ENCODE measurements around the gene URM1. TPM values are rescaled to one million over a fixed set of nuclear protein-coding genes. Genes with fewer than 3 reads are reported as not detected.
A peak's percentile ranks its signal among the peaks of the same experiment; 100 is the strongest.
"Not testable (repeated sequence)": the region's sequence is repeated elsewhere in the genome, so short reads cannot be mapped to it uniquely, and the experiment has no call there.

URM1 gene
- total RNA-seq, 6 donors from 2014 or later: 11.1 to 57.9 (median 28.7) TPM

DNA sequence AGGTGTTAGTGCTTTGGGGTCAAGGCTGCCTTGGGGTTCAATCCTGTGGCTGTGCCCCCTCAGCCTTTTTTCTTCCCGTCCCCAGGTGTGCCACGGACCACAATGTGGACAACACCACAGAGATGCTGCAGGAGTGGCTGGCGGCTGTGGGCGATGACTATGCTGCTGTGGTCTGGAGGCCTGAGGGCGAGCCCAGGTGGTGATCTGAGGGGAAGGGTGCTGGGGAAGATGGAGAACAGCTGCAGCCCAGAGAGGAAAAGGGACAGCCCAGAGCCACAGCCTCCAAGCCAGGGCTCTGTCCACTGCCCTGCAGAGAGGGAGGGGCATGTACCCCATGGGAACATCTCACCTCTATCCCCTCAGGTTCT is 51.6 kb downstream of the URM1 start:
- Histone ChIP-seq H3K27me3 (peaks cover 0 to 12% (median 2%) of the 10 kb centered on the region in 4 donors), H3K36me3 (no peaks in the 10 kb centered on the region), H3K9me3 (no peaks in the 10 kb centered on the region), H3K4me3 (no peak overlapping the region), H3K27ac (no peak overlapping the region), H3K4me1 (peaks cover 18 to 29% (median 20%) of the 10 kb centered on the region in 4 donors)
- WGBS, 2 donors: 83 to 92% methylated on average over 5 of the region's 5 CpGs
- no peak for DNase-seq
- ATAC-seq (ENCODE audit: low FRiP score in 2 of 2): no peak
- no peak for TF ChIP-seq POLR2A (IDR thresholded peaks at IDR 0.05)
- TF ChIP-seq EP300 (IDR thresholded peaks at IDR 0.05): no peak
- no peak for TF ChIP-seq POLR2AphosphoS5 (IDR thresholded peaks at IDR 0.05)
- TF ChIP-seq, protein P1, sequence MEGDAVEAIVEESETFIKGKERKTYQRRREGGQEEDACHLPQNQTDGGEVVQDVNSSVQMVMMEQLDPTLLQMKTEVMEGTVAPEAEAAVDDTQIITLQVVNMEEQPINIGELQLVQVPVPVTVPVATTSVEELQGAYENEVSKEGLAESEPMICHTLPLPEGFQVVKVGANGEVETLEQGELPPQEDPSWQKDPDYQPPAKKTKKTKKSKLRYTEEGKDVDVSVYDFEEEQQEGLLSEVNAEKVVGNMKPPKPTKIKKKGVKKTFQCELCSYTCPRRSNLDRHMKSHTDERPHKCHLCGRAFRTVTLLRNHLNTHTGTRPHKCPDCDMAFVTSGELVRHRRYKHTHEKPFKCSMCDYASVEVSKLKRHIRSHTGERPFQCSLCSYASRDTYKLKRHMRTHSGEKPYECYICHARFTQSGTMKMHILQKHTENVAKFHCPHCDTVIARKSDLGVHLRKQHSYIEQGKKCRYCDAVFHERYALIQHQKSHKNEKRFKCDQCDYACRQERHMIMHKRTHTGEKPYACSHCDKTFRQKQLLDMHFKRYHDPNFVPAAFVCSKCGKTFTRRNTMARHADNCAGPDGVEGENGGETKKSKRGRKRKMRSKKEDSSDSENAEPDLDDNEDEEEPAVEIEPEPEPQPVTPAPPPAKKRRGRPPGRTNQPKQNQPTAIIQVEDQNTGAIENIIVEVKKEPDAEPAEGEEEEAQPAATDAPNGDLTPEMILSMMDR (IDR thresholded peaks at IDR 0.05): no peak

DNA sequence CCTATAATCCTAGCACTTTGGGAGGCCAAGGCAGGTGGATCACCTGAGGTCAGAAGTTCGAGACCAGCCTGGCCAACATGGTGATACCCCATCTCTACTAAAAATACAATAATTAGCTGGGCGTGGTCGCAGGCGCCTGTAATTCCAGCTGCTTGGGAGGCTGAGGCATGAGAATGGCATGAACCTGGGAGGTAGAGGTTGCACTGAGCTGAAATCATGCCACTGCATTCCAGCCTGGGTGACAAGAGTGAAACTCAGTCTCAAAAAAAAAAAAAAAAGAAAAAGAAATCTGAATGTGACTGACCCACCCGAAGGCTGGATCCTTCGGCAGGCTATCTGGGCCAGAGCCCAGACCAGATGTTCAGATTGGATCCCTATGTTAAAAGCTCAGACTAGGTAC is 52.2 kb downstream of the URM1 start:
- H3K27ac ChIP-seq; H3K36me3 ChIP-seq; H3K9me3 ChIP-seq; DNase-seq; H3K4me3 ChIP-seq; ATAC-seq (ENCODE audit: low FRiP score in 2 of 2): not testable (repeated sequence)
- WGBS, 2 donors: 84 to 87% methylated on average over 6 of the region's 6 CpGs
- Histone ChIP-seq H3K4me1 (peaks cover 18 to 29% (median 20%) of the 10 kb centered on the region in 4 donors), H3K27me3 (peaks cover 0 to 12% (median 2%) of the 10 kb centered on the region in 4 donors)

DNA sequence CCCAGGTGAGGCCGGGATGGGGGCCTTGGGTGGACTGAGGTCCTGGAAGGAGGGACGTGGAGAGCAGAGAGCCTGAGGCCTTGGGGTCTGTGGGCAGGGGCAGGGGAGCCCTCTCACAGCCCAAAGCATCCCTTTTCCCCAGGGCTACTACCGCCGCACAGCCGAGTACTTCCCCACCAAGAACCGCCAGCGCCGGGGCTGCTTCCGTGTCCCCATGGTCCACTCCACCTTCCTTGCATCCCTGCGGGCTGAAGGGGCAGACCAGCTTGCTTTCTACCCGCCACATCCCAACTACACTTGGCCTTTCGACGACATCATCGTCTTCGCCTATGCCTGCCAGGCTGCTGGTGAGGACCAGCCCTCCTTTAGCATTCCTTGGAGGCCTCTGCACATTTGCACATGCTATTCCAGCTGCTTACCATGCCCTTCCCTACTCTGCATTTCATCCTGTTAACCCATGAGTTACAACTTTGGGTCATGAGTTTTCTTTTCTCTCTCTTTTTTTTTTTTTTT is 53.1 kb downstream of the URM1 start:
- Histone ChIP-seq H3K27me3 (peaks cover 0 to 8% (median under 1%) of the 10 kb centered on the region in 4 donors), H3K27ac (no peak overlapping the region), H3K4me1 (peaks cover 13 to 23% (median 16%) of the 10 kb centered on the region in 4 donors), H3K36me3 (no peaks in the 10 kb centered on the region), H3K4me3 (no peak overlapping the region), H3K9me3 (no peaks in the 10 kb centered on the region)
- ATAC-seq (ENCODE audit: low FRiP score in 2 of 2) (no peak), DNase-seq (no peak)
- no peak for TF ChIP-seq POLR2A (IDR thresholded peaks at IDR 0.05)
- TF ChIP-seq EP300 (IDR thresholded peaks at IDR 0.05): no peak
- TF ChIP-seq, protein P1 (IDR thresholded peaks at IDR 0.05): no peak
- TF ChIP-seq POLR2AphosphoS5 (IDR thresholded peaks at IDR 0.05): no peak
- 92 to 97% methylated on average over 14 to 15 of the region's 15 CpGs for WGBS, 2 donors

DNA sequence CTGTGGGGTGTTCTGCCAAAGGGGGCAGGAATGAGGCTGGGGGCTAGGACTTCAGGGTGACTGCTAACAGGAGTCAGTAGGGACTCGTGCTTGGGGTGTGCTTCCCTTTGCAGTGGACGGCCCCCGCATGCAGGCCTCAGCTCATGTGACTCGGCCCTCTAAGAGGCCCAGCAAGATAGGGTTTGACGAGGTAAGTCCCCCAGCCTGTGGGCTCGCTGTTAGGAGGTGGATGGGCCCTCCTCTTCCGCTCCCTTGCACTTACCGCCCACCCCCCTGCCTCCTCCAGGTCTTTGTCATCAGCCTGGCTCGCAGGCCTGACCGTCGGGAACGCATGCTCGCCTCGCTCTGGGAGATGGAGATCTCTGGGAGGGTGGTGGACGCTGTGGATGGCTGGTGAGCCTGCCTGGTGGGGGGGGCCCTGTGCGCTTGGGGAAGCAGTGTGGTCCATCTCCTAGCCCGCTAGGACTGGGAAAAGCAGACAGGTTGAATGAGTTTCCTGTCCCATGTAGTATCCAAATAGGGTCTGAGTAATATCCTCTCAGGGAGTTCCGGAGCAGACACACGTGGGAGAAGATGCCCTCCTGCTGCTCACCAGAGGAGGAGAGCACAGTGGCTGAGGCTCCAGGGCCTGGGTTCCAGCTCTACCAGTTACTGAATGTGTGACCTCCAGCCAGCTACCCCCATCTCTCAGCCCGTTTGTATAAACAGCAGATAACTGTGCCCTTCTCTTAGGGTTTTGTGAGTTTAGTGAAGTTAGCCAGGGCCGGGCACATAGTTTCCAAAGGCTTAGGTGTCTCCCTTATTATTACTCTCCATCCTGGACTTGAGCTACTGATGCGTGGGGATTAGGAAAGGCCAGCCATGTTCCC is 57.7 kb downstream of the URM1 start:
- ATAC-seq (ENCODE audit: low FRiP score in 2 of 2) (peak; percentile 13 to 32), DNase-seq (no peak)
- Histone ChIP-seq H3K27me3 (no peaks in the 10 kb centered on the region), H3K9me3 (no peaks in the 10 kb centered on the region), H3K27ac (no peak overlapping the region), H3K36me3 (peaks cover 0 to 4% (median 0%) of the 10 kb centered on the region in 4 donors), H3K4me3 (no peak overlapping the region), H3K4me1 (no peaks in the 10 kb centered on the region)
- TF ChIP-seq, protein P1 (IDR thresholded peaks at IDR 0.05): no peak
- TF ChIP-seq POLR2A (IDR thresholded peaks at IDR 0.05) (no peak), EP300 (IDR thresholded peaks at IDR 0.05) (no peak), POLR2AphosphoS5 (IDR thresholded peaks at IDR 0.05) (no peak)
- 86 to 88% methylated on average over 8 to 22 of the region's 22 CpGs for WGBS, 2 donors

DNA sequence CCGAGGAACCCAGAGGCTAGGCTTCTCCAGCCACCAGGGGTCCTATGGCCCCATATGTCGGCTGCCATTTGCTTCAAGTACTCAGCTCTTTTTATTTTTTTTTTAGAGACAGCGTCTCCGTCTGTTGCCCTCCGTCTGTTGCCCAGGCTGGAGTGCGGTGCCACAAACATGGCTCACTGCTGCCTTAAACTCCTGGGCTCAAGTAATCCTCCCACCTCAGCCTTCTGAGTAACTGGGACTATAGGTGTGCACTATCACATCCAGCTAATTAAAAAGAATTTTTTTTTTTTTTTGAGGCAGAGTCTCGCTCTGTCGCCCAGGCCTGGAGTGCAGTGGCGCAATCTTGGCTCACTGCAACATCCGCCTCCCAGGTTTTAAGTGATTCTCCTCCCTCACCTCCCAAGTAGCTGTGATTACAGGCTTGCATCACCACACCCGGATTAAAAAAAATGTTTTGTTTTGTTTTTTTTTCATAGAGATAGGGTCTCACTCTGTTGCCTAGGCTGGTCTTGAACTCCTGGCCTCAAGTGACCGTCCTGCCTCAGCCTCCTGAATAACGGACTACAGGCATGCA is 58.4 kb downstream of the URM1 start:
- Histone ChIP-seq H3K27me3 (no peaks in the 10 kb centered on the region), H3K27ac (no peak overlapping the region), H3K9me3 (no peaks in the 10 kb centered on the region), H3K4me3 (no peak overlapping the region), H3K36me3 (peaks cover 0 to 4% (median 0%) of the 10 kb centered on the region in 4 donors), H3K4me1 (no peaks in the 10 kb centered on the region)
- DNase-seq (no peak), ATAC-seq (ENCODE audit: low FRiP score in 2 of 2) (no peak)
- WGBS, 2 donors: 79 to 81% methylated on average over 13 of the region's 13 CpGs
- no peak for TF ChIP-seq POLR2A (IDR thresholded peaks at IDR 0.05)
- TF ChIP-seq EP300 (IDR thresholded peaks at IDR 0.05): no peak
- TF ChIP-seq POLR2AphosphoS5 (IDR thresholded peaks at IDR 0.05): no peak
- TF ChIP-seq, protein P1 (IDR thresholded peaks at IDR 0.05): no peak

All from upper lobe of left lung (tissue), 6 donors.